ENCODE results near the gene RASA4B.
"Not testable (repeated sequence)": the region's sequence is repeated elsewhere in the genome, so short reads cannot be mapped to it uniquely, and the experiment has no call there.

DNA sequence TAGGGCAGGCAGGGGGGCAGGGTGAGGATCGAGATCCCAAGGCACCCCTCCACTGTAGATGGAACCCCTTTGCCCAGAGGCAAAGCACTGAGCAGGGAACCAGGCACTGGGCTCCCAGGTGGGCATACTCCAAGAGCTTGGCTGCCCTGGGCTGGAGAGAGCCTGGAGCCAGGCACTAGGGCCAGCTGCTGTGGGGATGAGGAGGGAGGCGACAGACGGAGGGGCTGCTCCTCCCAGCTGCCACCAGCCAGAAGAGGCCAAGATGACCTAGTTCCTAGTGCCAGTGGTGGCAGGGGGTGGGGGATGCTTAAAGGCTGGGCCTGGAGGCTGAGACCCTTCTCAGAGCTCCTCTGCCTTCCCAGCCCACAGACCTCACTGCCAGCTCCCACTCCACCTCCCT, 1.7 kb downstream of the RASA4B start:
- TF ChIP-seq CTCF (IDR thresholded peaks at IDR 0.05; ENCODE audit: poor library complexity); EZH2 (IDR thresholded peaks at IDR 0.05; ENCODE audit: borderline replicate concordance): not testable (repeated sequence)
